Measurements from ENCODE around the gene ZNF333.
"Not testable (repeated sequence)": the region's sequence is repeated elsewhere in the genome, so short reads cannot be mapped to it uniquely, and the experiment has no call there.

Gene ZNF333

DNA sequence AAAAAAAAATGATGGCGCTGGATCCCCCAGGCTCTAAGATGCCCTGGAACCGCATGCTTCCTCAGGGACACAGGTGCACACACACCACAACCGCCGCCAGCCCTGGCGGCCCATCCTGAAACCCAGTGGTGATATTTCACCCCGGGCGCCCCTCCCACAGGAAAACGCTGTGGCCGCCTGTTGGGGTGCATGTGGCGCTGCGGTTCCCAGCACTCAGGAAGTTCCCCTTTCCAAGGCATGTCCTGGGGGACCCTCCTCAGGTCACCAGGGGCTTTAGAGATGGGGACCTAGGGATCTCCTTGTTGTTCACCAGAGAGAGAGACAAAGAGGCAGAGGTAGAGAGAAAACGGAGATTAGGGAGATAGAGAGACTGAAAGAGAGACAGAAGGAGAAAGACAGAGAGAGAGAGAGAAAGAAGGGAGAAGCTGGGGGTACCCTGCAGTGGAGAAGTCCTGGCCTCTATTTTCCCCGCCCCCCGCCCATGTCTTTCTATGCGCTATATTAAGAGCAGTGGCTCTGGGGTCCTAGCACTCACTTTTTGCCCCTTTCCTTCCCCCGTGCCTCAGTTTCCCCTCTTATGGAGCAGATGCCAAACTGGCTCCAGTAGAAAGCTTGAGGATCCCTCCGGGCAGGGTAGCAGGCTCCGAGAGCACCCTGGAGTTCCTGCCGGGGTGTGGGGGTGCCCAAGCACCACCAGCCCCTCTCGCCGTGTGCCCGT lies 86.2 kb downstream of the ZNF333 start:
- no peaks in the 10 kb centered on the region; the same call in 1 of the 2 replicates for H3K36me3 ChIP-seq (ENCODE audit: insufficient read depth, low read length)
- H3K9ac ChIP-seq (ENCODE audit: insufficient read length) = peak overlapping the region; percentile 48
- H3K9me3 ChIP-seq (ENCODE audit: low read depth, low read length) = no peaks in the 10 kb centered on the region
- peak overlapping the region; percentile 80 for H3K4me3 ChIP-seq
- TF ChIP-seq EZH2 (IDR thresholded peaks at IDR 0.05) = no peak
- TF ChIP-seq FOXP2 (optimal IDR thresholded peaks at IDR 0.05; ENCODE audit: control extremely low read depth, extremely low read length, insufficient read depth) = no peak
- no peak for TF ChIP-seq POLR2AphosphoS5 (IDR thresholded peaks at IDR 0.05; ENCODE audit: borderline replicate concordance, low read depth, low read length)
- no peak for DNase-seq (ENCODE audit: low read depth, low spot score)
- H3K27ac ChIP-seq = no peak overlapping the region

DNA sequence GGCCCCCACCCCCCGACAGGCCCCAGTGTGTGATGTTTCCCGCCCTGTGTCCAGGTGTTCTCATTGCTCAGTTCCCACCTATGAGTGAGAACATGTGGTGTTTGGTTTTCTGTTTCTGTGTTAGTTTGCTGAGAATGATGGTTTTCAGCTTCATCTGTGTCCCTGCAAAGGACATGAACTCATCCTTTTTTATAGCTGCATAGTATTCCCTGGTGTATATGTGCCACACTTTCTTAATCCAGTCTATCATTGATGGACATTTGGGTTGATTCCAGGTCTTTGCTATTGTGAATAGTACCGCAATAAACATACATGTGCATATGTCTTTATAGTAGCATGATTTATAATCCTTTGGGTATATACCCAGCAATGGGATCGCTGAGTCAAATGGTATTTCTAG lies 87.8 kb downstream of the ZNF333 start:
- H3K4me3 ChIP-seq; H3K27ac ChIP-seq; H3K36me3 ChIP-seq (ENCODE audit: insufficient read depth, low read length); H3K9ac ChIP-seq (ENCODE audit: insufficient read length); DNase-seq (ENCODE audit: low read depth, low spot score); H3K9me3 ChIP-seq (ENCODE audit: low read depth, low read length): not testable (repeated sequence)

DNA sequence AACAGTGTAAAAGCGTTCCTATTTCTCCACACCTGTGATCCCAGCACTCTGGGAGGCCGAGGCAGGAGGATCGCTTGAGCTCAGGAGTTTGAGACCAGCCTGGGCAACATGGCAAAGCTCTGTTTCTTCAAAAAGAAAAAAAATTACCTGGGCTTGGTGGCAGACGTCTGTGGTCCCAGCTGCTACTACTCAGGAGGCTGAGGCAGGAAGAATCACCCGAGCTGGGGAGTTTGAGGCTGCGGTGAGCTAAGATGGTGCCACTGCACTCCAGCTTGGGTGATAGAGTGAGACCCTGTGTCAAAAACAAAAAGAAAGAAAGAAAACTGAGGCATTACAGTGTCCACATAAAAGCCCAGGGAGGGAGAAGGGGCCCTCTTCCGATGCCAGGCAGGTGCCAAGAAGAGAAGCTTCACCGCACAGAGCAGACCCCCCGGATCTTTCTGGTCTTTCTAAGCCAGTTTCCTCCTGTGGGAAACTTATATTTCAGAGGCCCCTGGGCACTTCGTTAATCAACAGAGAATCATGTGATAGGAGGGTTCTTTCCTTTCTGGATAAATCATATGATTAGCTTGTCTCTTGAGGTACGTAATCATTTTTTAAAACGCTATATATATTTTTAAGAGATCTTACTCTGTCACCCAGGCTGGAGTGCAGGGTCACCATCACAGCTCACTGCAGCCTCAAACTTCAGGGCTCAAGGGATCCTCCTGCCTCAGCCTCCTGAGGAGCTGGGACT lies 88.4 kb downstream of the ZNF333 start, which contains the start of gene ADGRE2:
Gene ADGRE2 (minus strand): TSS at position 451 of the 736 bp plus-strand sequence. CDS start 1,804 bp downstream, outside the sequence.
- not testable (repeated sequence) for H3K36me3 ChIP-seq (ENCODE audit: insufficient read depth, low read length); H3K4me3 ChIP-seq; H3K9ac ChIP-seq (ENCODE audit: insufficient read length); DNase-seq (ENCODE audit: low read depth, low spot score); H3K9me3 ChIP-seq (ENCODE audit: low read depth, low read length)
- 0 out of 2 replicates have a peak within 1 kb of the TSS, but pooled peaks have one; percentile 9 for H3K27ac ChIP-seq

DNA sequence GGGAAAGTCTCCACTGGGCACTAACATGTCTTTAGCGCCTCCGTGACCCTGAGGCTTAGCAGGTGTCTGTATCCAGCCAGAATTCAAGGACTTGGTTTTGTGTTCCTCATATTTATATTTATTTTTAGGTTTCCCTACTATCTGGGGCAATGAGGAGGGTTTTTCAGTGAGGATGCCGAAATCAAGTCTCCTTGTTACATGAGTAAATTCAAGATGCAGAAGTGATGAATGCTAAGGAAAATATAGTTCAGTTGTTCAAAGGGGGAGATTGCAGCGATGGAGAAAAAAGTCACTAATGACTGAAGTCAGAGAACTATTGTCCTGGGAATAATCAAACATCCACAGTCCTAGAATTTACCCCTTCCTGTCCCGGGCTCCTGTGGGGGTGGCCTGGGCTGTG lies 89.3 kb downstream of the ZNF333 start:
- H3K9me3 ChIP-seq (ENCODE audit: low read depth, low read length) = no peaks in the 10 kb centered on the region
- H3K9ac ChIP-seq (ENCODE audit: insufficient read length) = no peak overlapping the region
- no peak overlapping the region for H3K27ac ChIP-seq
- TF ChIP-seq POLR2AphosphoS5 (IDR thresholded peaks at IDR 0.05; ENCODE audit: borderline replicate concordance, low read depth, low read length) (no peak), EZH2 (IDR thresholded peaks at IDR 0.05) (no peak), FOXP2 (optimal IDR thresholded peaks at IDR 0.05; ENCODE audit: control extremely low read depth, extremely low read length, insufficient read depth) (no peak)
- no peak overlapping the region for H3K4me3 ChIP-seq
- no peaks in the 10 kb centered on the region for H3K36me3 ChIP-seq (ENCODE audit: insufficient read depth, low read length)
- no peak for DNase-seq (ENCODE audit: low read depth, low spot score)

DNA sequence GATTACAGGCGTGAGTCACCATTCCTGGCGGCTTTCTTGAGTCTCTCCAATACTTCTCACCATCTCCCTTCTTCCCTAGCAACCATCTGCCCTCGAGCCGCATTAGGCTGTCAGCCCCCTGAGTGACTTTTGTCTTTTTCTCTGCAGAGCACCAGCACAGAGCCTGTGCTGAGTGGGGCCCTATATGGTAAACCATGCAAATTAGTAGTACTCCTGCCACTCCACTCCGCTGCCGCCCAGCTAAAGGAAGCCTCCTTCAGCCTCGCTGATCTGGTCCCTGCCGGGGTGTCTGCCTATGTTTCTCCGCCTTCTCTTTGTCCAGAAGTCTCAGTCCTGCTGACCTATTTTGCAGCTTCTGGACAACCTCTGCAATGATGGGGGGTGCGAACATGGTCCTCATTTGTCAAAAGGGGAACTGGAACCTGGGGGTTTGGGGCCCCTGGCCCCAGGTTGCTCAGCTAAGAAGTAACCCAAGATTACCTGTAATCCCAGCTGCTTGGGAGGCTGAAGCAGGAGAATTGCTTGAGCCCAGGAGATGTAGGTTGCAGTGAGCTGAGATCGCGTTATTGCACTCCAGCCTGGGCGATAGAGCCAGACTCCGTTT lies 90.9 kb downstream of the ZNF333 start:
- H3K27ac ChIP-seq; H3K36me3 ChIP-seq (ENCODE audit: insufficient read depth, low read length): not testable (repeated sequence)

DNA sequence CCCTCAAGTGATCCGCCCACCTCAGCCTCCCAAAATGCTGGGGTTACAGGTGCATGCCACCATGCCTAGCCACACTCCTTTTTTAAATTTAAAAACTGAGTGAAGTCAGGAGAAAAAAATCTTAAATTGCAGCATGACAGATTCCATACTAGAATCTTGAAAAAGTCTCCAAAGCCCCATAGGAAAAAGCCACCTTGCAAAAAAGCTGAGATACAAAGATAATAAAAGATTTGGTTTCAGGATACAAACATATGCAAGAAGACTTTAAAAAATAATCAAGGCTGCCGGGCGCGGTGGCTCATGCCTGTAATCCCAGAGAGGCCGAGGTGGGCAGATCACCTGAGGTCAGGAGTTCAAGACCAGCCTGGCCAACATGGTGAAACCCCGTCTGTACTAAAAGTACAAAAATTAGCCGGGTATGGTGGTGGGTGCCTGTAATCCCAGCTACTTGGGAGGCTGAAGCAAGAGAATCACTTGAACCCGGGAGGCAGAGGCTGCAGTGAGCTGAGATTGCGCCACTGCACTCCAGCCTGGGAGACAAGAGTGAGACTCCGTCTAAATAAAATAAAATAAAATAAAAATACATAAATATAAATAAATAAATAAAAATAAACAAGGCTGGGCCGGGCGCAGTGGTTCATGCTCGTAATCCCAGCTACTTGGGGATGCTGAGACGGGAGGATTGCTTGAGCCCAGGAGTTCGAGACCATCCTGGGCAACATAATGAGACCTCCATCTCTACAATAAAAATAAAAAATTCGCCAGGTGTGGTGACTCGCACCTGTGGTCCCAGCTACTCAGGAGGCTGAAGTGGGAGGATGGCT lies 92.1 kb downstream of the ZNF333 start:
- H3K36me3 ChIP-seq (ENCODE audit: insufficient read depth, low read length); H3K4me3 ChIP-seq; H3K27ac ChIP-seq; DNase-seq (ENCODE audit: low read depth, low spot score); H3K9ac ChIP-seq (ENCODE audit: insufficient read length); H3K9me3 ChIP-seq (ENCODE audit: low read depth, low read length): not testable (repeated sequence)

More for the DNA sequence above, 90.9 kb downstream of the ZNF333 start:
- not testable (repeated sequence) for H3K9ac ChIP-seq (ENCODE audit: insufficient read length); H3K9me3 ChIP-seq (ENCODE audit: low read depth, low read length); DNase-seq (ENCODE audit: low read depth, low spot score); H3K4me3 ChIP-seq

DNA sequence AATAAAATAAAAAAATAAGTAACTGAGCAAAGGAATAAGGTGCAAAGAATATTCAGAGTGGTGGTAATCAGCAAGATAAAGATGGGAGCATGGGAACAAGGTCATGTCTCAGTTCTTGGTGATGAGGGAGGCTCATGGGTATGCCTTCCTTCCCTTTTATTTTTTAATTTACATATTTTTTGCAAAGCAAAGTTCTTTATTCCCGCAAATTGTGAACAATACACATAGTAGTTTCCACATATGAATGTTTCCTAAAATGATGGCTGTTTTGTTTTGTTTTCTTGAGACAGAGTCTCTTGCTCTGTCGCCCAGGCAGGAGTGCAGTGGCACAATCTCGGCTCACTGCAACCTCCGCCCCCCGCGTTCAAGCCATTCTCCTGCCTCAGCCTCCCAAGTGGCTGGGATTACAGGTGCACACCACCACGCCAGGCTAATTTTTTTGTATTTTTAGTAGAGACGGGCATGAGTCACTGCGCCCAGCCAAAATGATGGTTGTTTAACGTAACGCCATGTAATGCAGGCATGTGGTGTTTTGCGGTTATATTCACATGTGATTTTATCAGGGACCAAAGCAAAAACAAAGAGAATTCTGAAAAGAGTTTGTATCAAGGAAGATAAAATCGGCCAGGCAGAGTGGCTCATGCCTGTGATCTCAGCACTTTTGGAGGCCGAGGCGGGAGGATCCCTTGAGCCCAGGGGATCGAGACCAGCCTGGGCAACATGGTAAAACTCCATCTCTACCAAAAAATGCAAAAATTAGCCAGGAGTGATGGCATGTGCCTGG lies 93.0 kb downstream of the ZNF333 start:
- no peak overlapping the region for H3K27ac ChIP-seq
- no peak for DNase-seq (ENCODE audit: low read depth, low spot score)
- TF ChIP-seq POLR2AphosphoS5 (IDR thresholded peaks at IDR 0.05; ENCODE audit: borderline replicate concordance, low read depth, low read length) = no peak
- TF ChIP-seq EZH2 (IDR thresholded peaks at IDR 0.05) = no peak
- TF ChIP-seq FOXP2 (optimal IDR thresholded peaks at IDR 0.05; ENCODE audit: control extremely low read depth, extremely low read length, insufficient read depth) = no peak
- no peaks in the 10 kb centered on the region for H3K9me3 ChIP-seq (ENCODE audit: low read depth, low read length)
- no peak overlapping the region for H3K4me3 ChIP-seq
- no peaks in the 10 kb centered on the region for H3K36me3 ChIP-seq (ENCODE audit: insufficient read depth, low read length)
- no peak overlapping the region for H3K9ac ChIP-seq (ENCODE audit: insufficient read length)
